ENCODE measurements around the gene LRRC8C.

- TF ChIP-seq SP2 (IDR thresholded peaks at IDR 0.05; ENCODE audit: low read length): no peak
- TF ChIP-seq RFX5 (IDR thresholded peaks at IDR 0.05; ENCODE audit: borderline replicate concordance, low read depth, low read length): no peak
- TF ChIP-seq TCF12 (IDR thresholded peaks at IDR 0.05; ENCODE audit: low read depth, low read length): no peak
- TF ChIP-seq EZH2 (IDR thresholded peaks at IDR 0.05; ENCODE audit: low read depth, low read length, severe bottlenecking): no peak
- no peak for TF ChIP-seq CHD2 (IDR thresholded peaks at IDR 0.05; ENCODE audit: low read length)
- TF ChIP-seq PHF8 (conservative IDR thresholded peaks at IDR 0.05; ENCODE audit: low read depth, low read length): no peak
- TF ChIP-seq POLR2A (IDR thresholded peaks at IDR 0.05; ENCODE audit: control extremely low read depth in 1 of 2, low read depth in 2 of 2, low read length in 2 of 2): no peak
- no peak for TF ChIP-seq HDAC2 (IDR thresholded peaks at IDR 0.05; ENCODE audit: borderline replicate concordance in 1 of 2, low read depth in 2 of 2, low read length in 2 of 2)
- TF ChIP-seq POU5F1 (IDR thresholded peaks at IDR 0.05; ENCODE audit: low read depth, low read length): no peak
- TF ChIP-seq ZNF274 (IDR thresholded peaks at IDR 0.05; ENCODE audit: borderline replicate concordance, extremely low read depth, low read length): no peak
- no peak for TF ChIP-seq POLR2AphosphoS5 (IDR thresholded peaks at IDR 0.05; ENCODE audit: low read depth, low read length)
- TF ChIP-seq, protein P1, sequence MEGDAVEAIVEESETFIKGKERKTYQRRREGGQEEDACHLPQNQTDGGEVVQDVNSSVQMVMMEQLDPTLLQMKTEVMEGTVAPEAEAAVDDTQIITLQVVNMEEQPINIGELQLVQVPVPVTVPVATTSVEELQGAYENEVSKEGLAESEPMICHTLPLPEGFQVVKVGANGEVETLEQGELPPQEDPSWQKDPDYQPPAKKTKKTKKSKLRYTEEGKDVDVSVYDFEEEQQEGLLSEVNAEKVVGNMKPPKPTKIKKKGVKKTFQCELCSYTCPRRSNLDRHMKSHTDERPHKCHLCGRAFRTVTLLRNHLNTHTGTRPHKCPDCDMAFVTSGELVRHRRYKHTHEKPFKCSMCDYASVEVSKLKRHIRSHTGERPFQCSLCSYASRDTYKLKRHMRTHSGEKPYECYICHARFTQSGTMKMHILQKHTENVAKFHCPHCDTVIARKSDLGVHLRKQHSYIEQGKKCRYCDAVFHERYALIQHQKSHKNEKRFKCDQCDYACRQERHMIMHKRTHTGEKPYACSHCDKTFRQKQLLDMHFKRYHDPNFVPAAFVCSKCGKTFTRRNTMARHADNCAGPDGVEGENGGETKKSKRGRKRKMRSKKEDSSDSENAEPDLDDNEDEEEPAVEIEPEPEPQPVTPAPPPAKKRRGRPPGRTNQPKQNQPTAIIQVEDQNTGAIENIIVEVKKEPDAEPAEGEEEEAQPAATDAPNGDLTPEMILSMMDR (IDR thresholded peaks at IDR 0.05; ENCODE audit: control extremely low read depth in 1 of 3, insufficient read depth in 1 of 3, low read depth in 1 of 3, low read length in 3 of 3): no peak
- TF ChIP-seq KDM1A (IDR thresholded peaks at IDR 0.05; ENCODE audit: borderline replicate concordance, low read length): no peak
- no peak for TF ChIP-seq USF2 (IDR thresholded peaks at IDR 0.05; ENCODE audit: low read length)
These were observed 94.8 kb downstream of the LRRC8C start for GRCh38 chr1:89727517-89728312.

Measured in H1 (cell line).